Activated CD4-positive, alpha-beta T cell treated with anti-CD3 and anti-CD28 coated beads for 36 hours (primary cell): ENCODE measurements around the gene UBAP1L. TPM values are rescaled to one million over a fixed set of nuclear protein-coding genes. Genes with fewer than 3 reads are reported as not detected.

Experiments used
- ATAC-seq: fragments of 200-7000 bp; cut with Tn5 transposase; one replicate; pipeline ENCODE4 v1.10.0; 2021; ENCODE audit warnings: mild to moderate bottlenecking, moderate library complexity
- CTCF ChIA-PET: fragments of 350-600 bp; sonication (Branson Sonifier 250); formaldehyde crosslinking; loops from one replicate; lab custom pipeline; 2021; ENCODE audit warnings: antibody characterized with exemption; lab: Charles Lee
- POLR2A ChIA-PET: fragments of 350-600 bp; sonication (Branson Sonifier 250); formaldehyde crosslinking; loops from one replicate; lab custom pipeline; 2021; ENCODE audit warnings: antibody characterized with exemption, inconsistent platforms; lab: Charles Lee
- DNase-seq: peaks from one replicate; pipeline ENCODE4 v3.0.0-alpha.2; 2020
- H3K27ac Mint-ChIP-seq: one replicate; pipeline ENCODE4 v1.8.0; 2021; ENCODE audit warnings: mixed read lengths
- H3K27me3 Mint-ChIP-seq: one replicate; pipeline ENCODE4 v1.8.0; 2021; ENCODE audit warnings: mixed read lengths
- H3K36me3 Mint-ChIP-seq: one replicate; pipeline ENCODE4 v1.8.0; 2021; ENCODE audit warnings: low read depth, mixed read lengths
- H3K4me1 Mint-ChIP-seq: one replicate; pipeline ENCODE4 v1.8.0; 2021; ENCODE audit warnings: mixed read lengths
- H3K4me3 Mint-ChIP-seq: one replicate; pipeline ENCODE4 v1.8.0; 2021; ENCODE audit warnings: mild to moderate bottlenecking, moderate library complexity, mixed read lengths
- H3K9me3 Mint-ChIP-seq: one replicate; pipeline ENCODE4 v1.8.0; 2021; ENCODE audit warnings: low read depth, mixed read lengths
- intact Hi-C, 2 experiments: fragments of 100-400 bp; cut with DNase I in 1 of 2; cut with micrococcal nuclease in 1 of 2; formaldehyde crosslinking; loops; one replicate each; pipeline versions ENCODE4 v1.14.2 to v1.15.1; 2022 to 2024; cut with DNase I, micrococcal nuclease
- total RNA-seq, 2 experiments: library from RNA; stranded (reverse); gene quantifications; one replicate each; pipeline ENCODE4 v1.2.3, GENCODE V29; 2021

The UBAP1L gene
- total RNA-seq, 2 experiments from 2014 or later = 2.7 to 3.2 TPM

DNA sequence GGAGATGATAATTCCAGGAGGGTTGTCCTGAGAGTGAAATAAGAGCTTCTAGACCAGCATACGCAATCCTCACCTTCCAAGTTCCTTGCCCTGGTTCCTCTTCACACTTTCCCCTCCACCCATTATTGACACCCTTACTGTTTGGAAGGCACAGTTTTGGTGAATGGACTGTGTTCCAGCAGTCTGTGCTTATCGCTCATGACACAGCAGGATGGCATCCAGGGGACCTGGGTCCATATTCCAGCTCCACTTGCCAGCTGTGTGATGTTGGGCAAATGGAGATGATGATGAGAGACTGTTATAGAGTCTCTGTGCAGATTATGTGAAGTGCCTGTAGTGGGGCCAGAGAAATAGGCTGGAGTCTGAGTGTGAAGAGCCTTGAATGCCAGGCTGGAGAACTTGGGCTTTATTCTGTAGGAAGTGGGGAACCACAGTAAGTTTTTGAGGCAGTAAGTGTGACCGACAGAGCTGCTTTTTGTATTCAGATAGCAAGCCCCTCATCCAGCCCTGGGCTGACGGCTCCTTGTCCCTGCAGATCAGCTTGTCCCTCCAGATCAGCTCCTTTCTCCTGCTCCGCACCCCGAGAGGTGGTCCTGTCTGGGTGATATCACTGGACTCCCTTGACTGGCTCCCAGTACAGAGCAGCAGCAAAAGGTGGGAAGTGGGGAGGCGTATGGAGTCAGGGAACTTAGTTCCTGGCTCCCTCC is 30.3 kb downstream of the UBAP1L start:
- POLR2A ChIA-PET = no interaction called here
- no peak for ATAC-seq
- no peak overlapping the region for H3K4me3 Mint-ChIP-seq
- intact Hi-C loops = no loop called here
- CTCF ChIA-PET = interaction anchor here (0.7 kb wide), 1 partner anchor 417 kb away, joined by 4 read pairs; no protein-coding TSS in a partner anchor
- H3K9me3 Mint-ChIP-seq = no peaks in the 10 kb centered on the region
- H3K4me1 Mint-ChIP-seq = peaks cover 15% of the 10 kb centered on the region
- peaks cover 8% of the 10 kb centered on the region for H3K27me3 Mint-ChIP-seq
- no peak overlapping the region for H3K27ac Mint-ChIP-seq
- no peak for DNase-seq
- no peaks in the 10 kb centered on the region for H3K36me3 Mint-ChIP-seq

DNA sequence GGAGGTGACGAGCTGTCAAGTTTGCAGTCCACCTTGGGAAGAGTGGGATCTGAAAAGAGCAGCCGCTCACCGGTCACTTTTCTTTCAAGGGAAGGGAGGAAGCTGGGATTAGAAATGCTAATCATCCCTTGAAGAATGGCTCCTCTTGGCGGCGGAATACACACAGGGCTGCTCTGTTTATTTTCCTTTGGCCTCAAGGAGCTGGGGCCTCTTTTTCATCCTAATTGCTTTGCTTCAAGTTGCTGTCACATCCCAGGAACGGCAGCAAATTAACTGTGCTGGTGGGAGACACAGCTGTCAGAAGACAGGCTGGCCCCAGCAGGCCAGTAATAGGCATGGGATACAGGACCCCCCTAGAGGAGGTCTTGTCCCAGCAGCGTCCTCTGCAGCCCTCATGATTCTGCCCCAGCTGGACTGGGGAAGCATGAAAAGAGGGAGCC is 31.7 kb downstream of the UBAP1L start:
- Mint-ChIP-seq H3K36me3 (no peaks in the 10 kb centered on the region), H3K4me3 (no peak overlapping the region), H3K27me3 (peaks cover 14% of the 10 kb centered on the region), H3K27ac (no peak overlapping the region), H3K9me3 (no peaks in the 10 kb centered on the region), H3K4me1 (peaks cover 15% of the 10 kb centered on the region)
- ATAC-seq (no peak), DNase-seq (no peak)
- intact Hi-C loops = no loop called here
- ChIA-PET CTCF (interaction anchor here (0.7 to 1.5 kb wide), 5 partner anchors 13 to 512 kb away, joined by 3 to 4 read pairs (median 3); partner anchors contain the start of gene UBAP1L), POLR2A (interaction anchor here (0.7 to 1.6 kb wide), 2 partner anchors 166 to 222 kb away, joined by 4 to 6 read pairs; no protein-coding TSS in a partner anchor)

DNA sequence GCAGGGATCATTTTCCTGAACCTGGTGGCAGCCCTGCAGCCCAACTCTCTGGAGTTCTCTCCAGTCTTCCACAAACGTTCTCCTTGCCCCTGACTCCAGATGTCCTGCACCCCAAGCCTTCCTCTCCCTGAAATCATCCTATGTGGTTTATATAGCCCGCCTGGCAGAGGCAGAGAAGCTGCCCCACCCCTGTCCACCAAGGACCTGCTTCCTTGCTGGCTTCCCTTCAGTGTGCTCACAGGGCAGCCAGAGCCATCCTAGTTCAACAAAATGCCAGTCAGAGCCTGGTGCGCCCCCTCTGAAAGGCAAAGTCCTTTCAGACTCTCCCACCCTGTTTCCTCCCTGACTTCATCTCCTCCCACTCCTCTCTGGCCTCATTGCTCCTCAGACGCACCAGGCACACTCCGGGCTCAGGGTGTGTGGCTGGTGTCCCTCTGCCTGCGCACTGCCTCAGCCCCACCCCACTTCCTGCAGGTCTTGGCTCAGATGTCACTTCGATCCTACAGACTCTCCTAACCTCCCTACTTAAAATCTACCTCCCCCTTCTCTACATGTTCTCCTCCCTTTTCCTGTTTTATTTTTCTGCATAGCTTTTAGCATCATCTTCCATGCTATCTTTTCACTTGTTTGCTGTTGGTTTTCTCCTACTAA is 32.6 kb downstream of the UBAP1L start:
- ATAC-seq = peak; percentile 75
- no peaks in the 10 kb centered on the region for H3K9me3 Mint-ChIP-seq
- H3K36me3 Mint-ChIP-seq = no peaks in the 10 kb centered on the region
- H3K4me3 Mint-ChIP-seq = no peak overlapping the region
- CTCF ChIA-PET = interaction anchor here (0.9 to 2.2 kb wide), 6 partner anchors 14 to 49 kb away, joined by 3 to 6 read pairs (median 4); partner anchors contain the start of gene UBAP1L
- DNase-seq = peak; percentile 43
- H3K4me1 Mint-ChIP-seq = peaks cover 18% of the 10 kb centered on the region
- H3K27ac Mint-ChIP-seq = peak overlapping the region; percentile 48
- peaks cover 19% of the 10 kb centered on the region for H3K27me3 Mint-ChIP-seq
- intact Hi-C loops = no loop called here
- POLR2A ChIA-PET = interaction anchor here (0.7 to 1.6 kb wide), 2 partner anchors 167 to 223 kb away, joined by 4 to 6 read pairs; no protein-coding TSS in a partner anchor

DNA sequence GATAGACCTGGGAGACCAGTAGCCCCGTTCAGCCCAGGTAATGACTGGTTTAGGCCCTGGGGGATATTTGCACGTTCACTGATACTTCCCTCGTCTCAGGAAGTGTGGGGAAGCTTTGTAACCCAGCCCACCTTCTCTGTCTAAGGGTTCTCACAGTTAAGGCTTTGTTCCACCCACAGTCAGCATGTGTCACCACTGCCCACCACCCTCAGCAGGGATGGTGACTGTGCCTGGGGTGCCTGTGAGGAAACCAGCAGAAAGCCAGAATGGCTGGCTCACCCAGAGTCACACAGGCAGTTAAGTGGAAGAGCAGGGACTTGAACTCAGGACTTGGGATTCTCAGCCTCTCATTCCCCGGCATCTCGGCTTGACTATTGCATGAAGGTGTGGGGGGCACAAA is 33.2 kb downstream of the UBAP1L start:
- peak; percentile 71 for ATAC-seq
- no peaks in the 10 kb centered on the region for H3K36me3 Mint-ChIP-seq
- peak; percentile 57 for DNase-seq

DNA sequence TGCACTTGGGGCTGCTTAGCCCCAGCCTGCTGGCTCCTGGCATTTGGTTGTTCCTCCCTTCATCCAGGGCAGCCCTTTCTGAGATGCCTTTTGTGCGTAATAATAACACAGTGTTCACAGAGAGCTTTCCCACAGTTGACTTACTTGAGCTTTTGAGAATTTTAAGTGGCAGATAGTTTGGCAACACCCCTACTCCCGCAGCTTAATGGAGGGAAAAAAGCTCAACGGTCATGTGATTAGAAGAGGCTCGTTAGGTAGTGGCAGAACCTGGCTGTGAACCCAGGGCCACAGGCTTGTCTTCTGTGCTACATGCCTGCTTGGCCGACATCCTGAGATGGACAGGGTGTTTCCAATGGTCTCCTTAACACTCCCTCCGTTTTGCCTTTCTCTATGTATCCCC is 33.7 kb downstream of the UBAP1L start:
- intact Hi-C loops = no loop called here
- Mint-ChIP-seq H3K27me3 (peaks cover 22% of the 10 kb centered on the region), H3K36me3 (no peaks in the 10 kb centered on the region), H3K9me3 (no peaks in the 10 kb centered on the region), H3K4me3 (no peak overlapping the region), H3K4me1 (peaks cover 18% of the 10 kb centered on the region), H3K27ac (no peak overlapping the region)
- ATAC-seq (no peak), DNase-seq (no peak)
- ChIA-PET CTCF (interaction anchor here (0.6 to 2.2 kb wide), 4 partner anchors 16 to 47 kb away, joined by 3 to 6 read pairs (median 4); no protein-coding TSS in a partner anchor), POLR2A (interaction anchor here (0.7 kb wide), 1 partner anchor 224 kb away, joined by 3 read pairs; no protein-coding TSS in a partner anchor)

More for the DNA sequence above, 33.2 kb downstream of the UBAP1L start:
- H3K27ac Mint-ChIP-seq = no peak overlapping the region
- H3K4me1 Mint-ChIP-seq = peaks cover 18% of the 10 kb centered on the region
- H3K4me3 Mint-ChIP-seq = no peak overlapping the region
- POLR2A ChIA-PET = interaction anchor here (0.7 kb wide), 1 partner anchor 223 kb away, joined by 3 read pairs; no protein-coding TSS in a partner anchor
- no peaks in the 10 kb centered on the region for H3K9me3 Mint-ChIP-seq
- peaks cover 19% of the 10 kb centered on the region for H3K27me3 Mint-ChIP-seq
- intact Hi-C loops = no loop called here
- CTCF ChIA-PET = interaction anchor here (0.9 to 2.2 kb wide), 4 partner anchors 16 to 48 kb away, joined by 3 to 6 read pairs (median 4); no protein-coding TSS in a partner anchor

DNA sequence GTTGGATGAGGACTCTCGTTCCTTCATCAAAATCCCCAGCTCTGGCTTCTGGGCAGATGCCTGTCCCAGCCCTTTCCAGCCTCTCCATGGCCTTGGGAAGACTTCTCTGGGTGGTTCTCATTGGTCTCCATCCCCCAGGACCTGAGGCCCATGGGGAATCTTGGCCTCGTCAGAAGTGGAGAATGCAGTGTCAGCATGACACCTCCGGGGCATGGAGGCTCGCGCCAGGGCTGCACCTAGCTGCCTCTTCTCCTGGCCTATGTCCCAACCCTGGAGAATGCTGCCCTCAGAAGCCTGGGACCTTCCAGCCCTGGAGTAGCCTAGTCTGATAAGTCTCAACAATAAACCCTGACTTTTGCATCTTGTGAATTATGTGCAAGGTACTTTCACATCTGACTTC is 35.4 kb downstream of the UBAP1L start:
- no peak for DNase-seq
- peaks cover 18% of the 10 kb centered on the region for H3K4me1 Mint-ChIP-seq
- no peak for ATAC-seq
- ChIA-PET POLR2A (interaction anchor here (0.6 kb wide), 1 partner anchor 225 kb away, joined by 3 read pairs; the partner anchor contains the start of gene RNU5B-1), CTCF (interaction anchor here (0.8 kb wide), 2 partner anchors 82 to 348 kb away, joined by 3 read pairs; no protein-coding TSS in a partner anchor)
- H3K9me3 Mint-ChIP-seq = no peaks in the 10 kb centered on the region
- H3K36me3 Mint-ChIP-seq = no peaks in the 10 kb centered on the region
- H3K27me3 Mint-ChIP-seq = peaks cover 25% of the 10 kb centered on the region
- H3K4me3 Mint-ChIP-seq = no peak overlapping the region
- no peak overlapping the region for H3K27ac Mint-ChIP-seq
- intact Hi-C loops = loop anchor here in 1 of 2 experiments (2.0 to 10.0 kb wide), 2 partner anchors 25 to 345 kb away; no protein-coding TSS in a partner anchor

DNA sequence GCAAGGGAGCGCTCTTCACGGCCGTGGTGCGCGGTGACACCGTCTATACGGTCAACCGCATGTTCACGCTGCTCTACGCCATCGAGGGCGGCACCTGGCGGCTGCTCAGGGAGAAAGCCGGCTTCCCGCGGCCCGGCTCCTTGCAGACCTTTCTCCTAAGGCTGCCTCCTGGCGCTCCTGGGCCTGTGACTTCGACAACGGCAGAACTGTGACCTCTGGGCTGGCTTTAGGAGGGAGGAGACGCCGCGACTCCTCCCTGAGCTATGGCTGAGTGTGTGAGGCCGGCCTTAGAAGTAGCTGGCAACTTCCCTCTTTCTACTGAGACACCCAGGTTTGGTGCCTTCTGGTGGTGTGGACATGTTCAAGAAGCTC is 37.0 kb downstream of the UBAP1L start:
- Mint-ChIP-seq H3K27me3 (peaks cover 25% of the 10 kb centered on the region), H3K4me1 (peaks cover 18% of the 10 kb centered on the region), H3K9me3 (no peaks in the 10 kb centered on the region), H3K27ac (no peak overlapping the region), H3K4me3 (no peak overlapping the region), H3K36me3 (no peaks in the 10 kb centered on the region)
- intact Hi-C loops = loop anchor here (1.0 to 10.0 kb wide), 5 partner anchors 23 to 347 kb away; no protein-coding TSS in a partner anchor
- ChIA-PET CTCF (interaction anchor here (0.7 to 2.2 kb wide), 10 partner anchors 8 to 314 kb away, joined by 3 to 14 read pairs (median 3); no protein-coding TSS in a partner anchor), POLR2A (no interaction called here)
- DNase-seq = peak; percentile 80
- peak; percentile 73 for ATAC-seq

DNA sequence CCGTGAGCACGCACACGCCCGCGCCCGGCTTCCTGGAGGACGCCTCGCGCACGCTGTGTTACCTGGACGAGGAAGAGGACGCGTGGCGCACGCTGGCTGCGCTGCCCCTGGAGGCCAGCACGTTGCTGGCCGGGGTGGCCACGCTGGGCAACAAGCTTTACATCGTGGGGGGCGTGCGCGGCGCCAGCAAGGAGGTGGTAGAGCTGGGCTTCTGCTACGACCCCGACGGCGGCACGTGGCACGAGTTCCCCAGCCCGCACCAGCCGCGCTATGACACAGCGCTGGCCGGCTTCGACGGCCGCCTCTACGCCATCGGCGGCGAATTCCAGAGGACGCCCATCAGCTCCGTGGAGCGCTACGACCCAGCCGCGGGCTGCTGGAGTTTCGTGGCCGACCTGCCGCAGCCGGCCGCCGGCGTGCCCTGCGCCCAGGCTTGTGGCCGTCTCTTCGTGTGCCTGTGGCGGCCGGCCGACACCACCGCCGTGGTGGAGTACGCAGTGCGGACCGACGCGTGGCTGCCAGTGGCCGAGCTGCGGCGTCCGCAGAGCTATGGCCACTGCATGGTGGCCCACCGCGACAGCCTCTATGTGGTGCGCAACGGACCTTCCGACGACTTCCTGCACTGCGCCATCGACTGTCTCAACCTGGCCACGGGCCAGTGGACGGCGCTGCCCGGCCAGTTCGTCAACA is 37.6 kb downstream of the UBAP1L start:
- DNase-seq (no peak), ATAC-seq (no peak)
- Mint-ChIP-seq H3K4me3 (no peak overlapping the region), H3K4me1 (peaks cover 13% of the 10 kb centered on the region), H3K36me3 (no peaks in the 10 kb centered on the region), H3K27me3 (peaks cover 20% of the 10 kb centered on the region), H3K9me3 (no peaks in the 10 kb centered on the region), H3K27ac (no peak overlapping the region)
- ChIA-PET POLR2A (no interaction called here), CTCF (interaction anchor here (0.7 to 2.2 kb wide), 7 partner anchors 18 to 134 kb away, joined by 3 to 14 read pairs (median 3); no protein-coding TSS in a partner anchor)
- intact Hi-C loops = loop anchor here in 1 of 2 experiments (10.0 kb wide), 1 partner anchor 343 kb away; no protein-coding TSS in a partner anchor

DNA sequence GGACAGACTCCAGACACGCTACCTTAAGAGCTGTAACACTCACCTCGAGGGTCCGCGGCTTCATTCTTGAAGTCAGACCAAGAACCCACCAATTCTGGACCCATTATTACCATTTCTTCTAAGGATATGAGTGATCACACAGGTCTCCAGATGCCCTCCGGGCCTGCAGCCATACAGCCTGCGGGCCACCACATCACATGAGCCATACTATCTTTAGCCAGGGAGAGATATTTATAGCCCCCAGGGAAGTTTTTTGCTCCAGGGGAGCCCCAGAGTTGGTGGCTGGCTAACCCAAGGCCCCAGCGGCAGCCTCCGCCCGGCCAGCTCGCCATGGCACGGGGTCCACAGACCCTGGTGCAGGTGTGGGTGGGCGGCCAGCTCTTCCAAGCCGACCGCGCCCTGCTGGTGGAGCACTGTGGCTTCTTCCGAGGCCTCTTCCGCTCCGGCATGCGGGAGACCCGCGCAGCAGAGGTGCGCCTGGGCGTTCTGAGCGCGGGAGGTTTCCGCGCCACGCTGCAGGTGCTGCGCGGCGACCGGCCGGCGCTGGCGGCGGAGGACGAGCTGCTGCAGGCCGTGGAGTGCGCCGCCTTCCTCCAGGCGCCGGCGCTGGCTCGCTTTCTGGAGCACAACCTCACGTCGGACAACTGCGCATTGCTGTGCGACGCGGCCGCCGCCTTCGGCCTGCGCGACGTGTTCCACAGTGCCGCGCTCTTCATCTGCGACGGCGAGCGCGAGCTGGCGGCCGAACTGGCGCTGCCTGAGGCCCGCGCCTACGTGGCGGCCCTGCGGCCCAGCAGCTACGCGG is 38.3 kb downstream of the UBAP1L start, which contains the start of gene KBTBD13:
KBTBD13 (plus strand) TSS at position 261 of the 805 bp plus-strand sequence; CDS start at position 331, 70 bp downstream.
- Mint-ChIP-seq H3K9me3 (no peaks in the 10 kb centered on the region), H3K4me1 (peaks cover 6% of the 10 kb centered on the region), H3K27me3 (peaks cover 17% of the 10 kb centered on the region), H3K4me3 (no peak within 1 kb of the TSS), H3K36me3 (no peaks in the 10 kb centered on the region), H3K27ac (no peak within 1 kb of the TSS)
- DNase-seq (no peak), ATAC-seq (no peak)
- ChIA-PET CTCF (interaction anchor here (0.7 to 1.9 kb wide), 5 partner anchors 17 to 1279 kb away, joined by 3 to 4 read pairs (median 3); no protein-coding TSS in a partner anchor), POLR2A (no interaction called here)
- intact Hi-C loops = loop anchor here in 1 of 2 experiments (10.0 kb wide), 1 partner anchor 342 kb away; no protein-coding TSS in a partner anchor
